IPS-18c (cell line): ENCODE data around the gene ZNF202.
A peak's percentile ranks its signal among the peaks of the same experiment; 100 is the strongest.
"Not testable (repeated sequence)": the region's sequence is repeated elsewhere in the genome, so short reads cannot be mapped to it uniquely, and the experiment has no call there.

ENCODE experiments used
- H3K4me3 ChIP-seq: 2 replicates; pipeline ENCODE4 v1.7.0; 2013; ENCODE audit warnings: low read depth, mild to moderate bottlenecking, low read length, moderate library complexity; ENCODE audit not compliant: insufficient read depth
- H3K9me3 ChIP-seq: one replicate; pipeline ENCODE4 v1.6.1; 2013; ENCODE audit warnings: mild to moderate bottlenecking, low read length, moderate library complexity; ENCODE audit not compliant: control insufficient read depth, insufficient read depth

Gene ZNF202

GRCh38 chr11:123748349-123748748, 6.9 kb upstream of the ZNF202 start:
- not testable (repeated sequence) for H3K4me3 ChIP-seq, H3K9me3 ChIP-seq

- Histone ChIP-seq H3K4me3 (no peak overlapping the region), H3K9me3 (no peaks in the 10 kb centered on the region)
Measured at GRCh38 chr11:123745764-123746451, 4.4 kb upstream of the ZNF202 start.

- peak overlapping the region; percentile 34; the same call in 1 of the 2 replicates for H3K4me3 ChIP-seq
Measured at GRCh38 chr11:123742724-123743120, 1.3 kb upstream of the ZNF202 start.

GRCh38 chr11:123742031-123742723, 717 bp upstream of the ZNF202 start:
- Histone ChIP-seq H3K9me3 (peaks cover 5% of the 10 kb centered on the region), H3K4me3 (peak overlapping the region; percentile 92)

More at GRCh38 chr11:123742724-123743120, 1.3 kb upstream of the ZNF202 start:
- H3K9me3 ChIP-seq, result peaks cover 5% of the 10 kb centered on the region

GRCh38 chr11:123740787-123741158, 687 bp downstream of the ZNF202 start:
- Histone ChIP-seq H3K4me3 (peak overlapping the region; percentile 92), H3K9me3 (peaks cover 5% of the 10 kb centered on the region)

GRCh38 chr11:123738374-123738773, 3.1 kb downstream of the ZNF202 start:
- Histone ChIP-seq H3K4me3 (no peak overlapping the region), H3K9me3 (peaks cover 5% of the 10 kb centered on the region)

GRCh38 chr11:123736769-123737168, 4.7 kb downstream of the ZNF202 start:
- Histone ChIP-seq H3K9me3 (peaks cover 5% of the 10 kb centered on the region), H3K4me3 (no peak overlapping the region)

- no peaks in the 10 kb centered on the region for H3K9me3 ChIP-seq
Measured at GRCh38 chr11:123729602-123730001, 11.9 kb downstream of the ZNF202 start.

GRCh38 chr11:123725995-123726655, 15.3 kb downstream of the ZNF202 start:
- Histone ChIP-seq H3K9me3 (no peaks in the 10 kb centered on the region), H3K4me3 (no peak overlapping the region)

More at GRCh38 chr11:123729602-123730001, 11.9 kb downstream of the ZNF202 start:
- no peak overlapping the region for H3K4me3 ChIP-seq

- Histone ChIP-seq H3K9me3 (no peaks in the 10 kb centered on the region), H3K4me3 (no peak overlapping the region)
Measured at GRCh38 chr11:123719452-123719851, 22.0 kb downstream of the ZNF202 start.

- no peak overlapping the region for H3K4me3 ChIP-seq
- no peaks in the 10 kb centered on the region for H3K9me3 ChIP-seq
Measured at GRCh38 chr11:123718469-123718868, 23.0 kb downstream of the ZNF202 start.

GRCh38 chr11:123718063-123718462, 23.4 kb downstream of the ZNF202 start:
- no peaks in the 10 kb centered on the region for H3K9me3 ChIP-seq
- no peak overlapping the region for H3K4me3 ChIP-seq

GRCh38 chr11:123712627-123713026, 28.8 kb downstream of the ZNF202 start:
- H3K9me3 ChIP-seq, H3K4me3 ChIP-seq: not testable (repeated sequence)

GRCh38 chr11:123707606-123708205, 33.8 kb downstream of the ZNF202 start:
- H3K4me3 ChIP-seq, result no peak overlapping the region
- no peaks in the 10 kb centered on the region for H3K9me3 ChIP-seq

- Histone ChIP-seq H3K4me3 (no peak overlapping the region), H3K9me3 (no peaks in the 10 kb centered on the region)
Measured at GRCh38 chr11:123707206-123707605, 34.3 kb downstream of the ZNF202 start.

GRCh38 chr11:123704341-123704740, 37.1 kb downstream of the ZNF202 start:
- H3K4me3 ChIP-seq, result no peak overlapping the region
- H3K9me3 ChIP-seq, result no peaks in the 10 kb centered on the region

GRCh38 chr11:123702696-123703095, 38.8 kb downstream of the ZNF202 start:
- no peak overlapping the region for H3K4me3 ChIP-seq
- peaks cover 2% of the 10 kb centered on the region for H3K9me3 ChIP-seq

GRCh38 chr11:123702139-123702538, 39.3 kb downstream of the ZNF202 start:
- H3K4me3 ChIP-seq, result no peak overlapping the region
- peaks cover 2% of the 10 kb centered on the region for H3K9me3 ChIP-seq
